GM23338 (cell line): Measurements from ENCODE around the gene DTNB. TPM values are rescaled to one million over a fixed set of nuclear protein-coding genes. Genes with fewer than 3 reads are reported as not detected.

ENCODE experiments used
- ATAC-seq: fragments of 200-7000 bp; cut with Tn5 transposase; 3 replicates; pipeline ENCODE4 v1.9.1; 2020
- DNase-seq: peaks from one replicate; pipeline ENCODE4 v3.0.0-alpha.2; 2015; ENCODE audit warnings: low spot score
- H2AFZ ChIP-seq: fragments of 200-600 bp; sonication (generic); 2 replicates; pipeline ENCODE4 v1.8.0; 2016; ENCODE audit warnings: antibody characterized with exemption, mild to moderate bottlenecking, moderate library complexity
- H3F3A ChIP-seq: fragments of 200-600 bp; sonication (generic); replicated peaks from 2 replicates; pipeline ENCODE4 v1.8.0; 2017; ENCODE audit warnings: antibody characterized with exemption, mixed run types, low read depth
- H3K27ac ChIP-seq: fragments of 200-600 bp; sonication (generic); 2 replicates; pipeline ENCODE4 v1.6.1; 2016; ENCODE audit warnings: low read depth
- H3K27me3 ChIP-seq: fragments of 200-600 bp; sonication (generic); 2 replicates; pipeline ENCODE4 v1.8.0; 2016; ENCODE audit warnings: mild to moderate bottlenecking, mixed run types, moderate library complexity; ENCODE audit not compliant: insufficient read depth
- H3K36me3 ChIP-seq: fragments of 200-600 bp; sonication (generic); 2 replicates; pipeline ENCODE4 v1.8.0; 2016; ENCODE audit warnings: mild to moderate bottlenecking; ENCODE audit not compliant: insufficient read depth
- H3K4me1 ChIP-seq: fragments of 200-600 bp; sonication (generic); 2 replicates; pipeline ENCODE4 v1.8.0; 2016; ENCODE audit warnings: mild to moderate bottlenecking, moderate library complexity; ENCODE audit not compliant: insufficient read depth
- H3K4me2 ChIP-seq: fragments of 200-600 bp; sonication (generic); 2 replicates; pipeline ENCODE4 v1.7.1; 2017; ENCODE audit warnings: mixed run types
- H3K4me3 ChIP-seq: fragments of 200-600 bp; sonication (generic); 2 replicates; pipeline ENCODE4 v1.6.1; 2016; ENCODE audit warnings: mixed run types
- H3K79me2 ChIP-seq: fragments of 200-600 bp; sonication (generic); replicated peaks from 2 replicates; pipeline ENCODE4 v1.8.0; 2017; ENCODE audit warnings: mild to moderate bottlenecking; ENCODE audit not compliant: insufficient read depth
- H3K9me2 ChIP-seq: fragments of 200-600 bp; sonication (generic); 2 replicates; pipeline ENCODE4 v1.8.0; 2017; ENCODE audit not compliant: insufficient read depth
- H4K20me1 ChIP-seq: fragments of 200-600 bp; sonication (generic); replicated peaks from 2 replicates; pipeline ENCODE4 v1.8.0; 2017; ENCODE audit warnings: mild to moderate bottlenecking; ENCODE audit not compliant: insufficient read depth
- H3K27ac Mint-ChIP-seq: 2 replicates; pipeline ENCODE4 v1.8.0; 2020; ENCODE audit warnings: inconsistent platforms, mild to moderate bottlenecking, moderate library complexity, mixed read lengths
- H3K27me3 Mint-ChIP-seq: 3 replicates; pipeline ENCODE4 v1.8.0; 2022; ENCODE audit warnings: low read depth, mild to moderate bottlenecking, moderate library complexity, mixed read lengths, inconsistent platforms; ENCODE audit not compliant: insufficient read depth, poor library complexity
- H3K36me3 Mint-ChIP-seq: 3 replicates; pipeline ENCODE4 v1.8.0; 2021; ENCODE audit warnings: low read depth, mild to moderate bottlenecking, inconsistent platforms, moderate library complexity, mixed read lengths
- H3K4me1 Mint-ChIP-seq: 3 replicates; pipeline ENCODE4 v1.8.0; 2020; ENCODE audit warnings: mild to moderate bottlenecking, inconsistent platforms, mixed read lengths
- H3K4me3 Mint-ChIP-seq: 3 replicates; pipeline ENCODE4 v1.8.0; 2021; ENCODE audit warnings: moderate library complexity, mild to moderate bottlenecking, inconsistent platforms, mixed read lengths
- H3K9me3 Mint-ChIP-seq: 3 replicates; pipeline ENCODE4 v1.8.0; 2020; ENCODE audit warnings: moderate library complexity, mild to moderate bottlenecking, inconsistent platforms, mixed read lengths
- EZH2phosphoT487 ChIP-seq: fragments of 200-600 bp; sonication (generic); IDR thresholded peaks from one replicate; pipeline ENCODE4 v1.8.1; 2018; ENCODE audit warnings: antibody characterized with exemption; ENCODE audit not compliant: unreplicated experiment
- REST ChIP-seq: IDR thresholded peaks from one replicate; pipeline ENCODE4 v1.6.1; 2018; ENCODE audit warnings: antibody characterized with exemption; ENCODE audit not compliant: unreplicated experiment
- ZNF331 ChIP-seq: fragments of 250-450 bp; sonication (Bioruptor Pico); IDR thresholded peaks from 2 replicates; pipeline ENCODE4 v1.5.0; 2020; ENCODE audit warnings: low read depth, mild to moderate bottlenecking, moderate library complexity
- polyA plus RNA-seq: library from polyadenylated mRNA; unstranded; fragments of >200 nt; fragmentation: Nextera tagmentation; extraction: Ambion mirVana; gene quantifications from 2 replicates; pipeline ENCODE4 v1.2.1, GENCODE V29; 2016
- total RNA-seq: library from RNA; depleted of rRNA; stranded (reverse); fragments of >200 nt; shearing (Covaris generic); gene quantifications from 2 replicates; pipeline ENCODE4 v1.2.3, GENCODE V29; 2014
- TF ChIP-seq, protein P1 (sequence below), 2 experiments: fragments of 200-600 bp in 1 of 2; sonication (generic) in 1 of 2; conservative IDR thresholded peaks; 2 replicates each; pipeline versions ENCODE4 v1.5.1 to v1.6.1; 2016 to 2017; ENCODE audit warnings: antibody characterized with exemption in 2 of 2, low read depth in 2 of 2, mild to moderate bottlenecking in 2 of 2, moderate library complexity in 1 of 2
- TF ChIP-seq, protein P2 (sequence below): fragments of 250-450 bp; sonication (Bioruptor Pico); IDR thresholded peaks from 2 replicates; pipeline ENCODE4 v1.5.0; 2020; ENCODE audit warnings: mild to moderate bottlenecking, moderate library complexity

The DTNB gene
- total and polyA plus RNA-seq, 2 experiments from 2014 or later: 22.1 to 29.4 TPM

DNA sequence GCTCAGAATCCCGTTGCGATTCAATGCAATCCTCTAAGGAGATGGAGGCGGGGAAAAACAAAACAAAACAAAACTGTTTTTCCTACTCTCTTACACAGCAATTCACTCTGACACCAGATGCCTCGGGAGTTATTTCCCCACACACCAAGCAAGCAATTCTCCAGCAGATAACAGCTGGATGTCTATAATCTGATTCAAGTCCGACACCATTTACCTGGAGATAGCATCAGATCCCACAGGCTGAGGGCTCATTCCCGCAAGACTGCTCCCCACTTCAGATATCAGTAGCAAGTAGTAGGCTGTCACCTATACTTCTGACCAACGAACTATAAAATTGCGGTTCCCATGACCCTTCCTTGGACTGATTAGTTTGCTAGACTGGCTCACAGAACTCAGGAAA lies 58.7 kb downstream of the DTNB start:
- Histone ChIP-seq H3F3A (no peaks in the 10 kb centered on the region), H3K9me2 (no peaks in the 10 kb centered on the region), H3K4me3 (no peak overlapping the region), H3K79me2 (no peaks in the 10 kb centered on the region; the same call in none of the 2 replicates), H3K4me1 (peaks cover 21% of the 10 kb centered on the region), H3K36me3 (no peaks in the 10 kb centered on the region), H3K4me2 (peak overlapping the region; percentile 70), H3K27me3 (no peaks in the 10 kb centered on the region), H2AFZ (no peak overlapping the region), H3K27ac (peak overlapping the region; percentile 17; the same call in 1 of the 2 replicates), H4K20me1 (no peaks in the 10 kb centered on the region)
- TF ChIP-seq EZH2phosphoT487: no peak
- no peak for TF ChIP-seq REST
- no peak for TF ChIP-seq ZNF331
- TF ChIP-seq, protein P1, sequence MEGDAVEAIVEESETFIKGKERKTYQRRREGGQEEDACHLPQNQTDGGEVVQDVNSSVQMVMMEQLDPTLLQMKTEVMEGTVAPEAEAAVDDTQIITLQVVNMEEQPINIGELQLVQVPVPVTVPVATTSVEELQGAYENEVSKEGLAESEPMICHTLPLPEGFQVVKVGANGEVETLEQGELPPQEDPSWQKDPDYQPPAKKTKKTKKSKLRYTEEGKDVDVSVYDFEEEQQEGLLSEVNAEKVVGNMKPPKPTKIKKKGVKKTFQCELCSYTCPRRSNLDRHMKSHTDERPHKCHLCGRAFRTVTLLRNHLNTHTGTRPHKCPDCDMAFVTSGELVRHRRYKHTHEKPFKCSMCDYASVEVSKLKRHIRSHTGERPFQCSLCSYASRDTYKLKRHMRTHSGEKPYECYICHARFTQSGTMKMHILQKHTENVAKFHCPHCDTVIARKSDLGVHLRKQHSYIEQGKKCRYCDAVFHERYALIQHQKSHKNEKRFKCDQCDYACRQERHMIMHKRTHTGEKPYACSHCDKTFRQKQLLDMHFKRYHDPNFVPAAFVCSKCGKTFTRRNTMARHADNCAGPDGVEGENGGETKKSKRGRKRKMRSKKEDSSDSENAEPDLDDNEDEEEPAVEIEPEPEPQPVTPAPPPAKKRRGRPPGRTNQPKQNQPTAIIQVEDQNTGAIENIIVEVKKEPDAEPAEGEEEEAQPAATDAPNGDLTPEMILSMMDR (conservative IDR thresholded peaks at IDR 0.05; ENCODE audit: low read depth in 2 of 2): no peak
- TF ChIP-seq, protein P2, sequence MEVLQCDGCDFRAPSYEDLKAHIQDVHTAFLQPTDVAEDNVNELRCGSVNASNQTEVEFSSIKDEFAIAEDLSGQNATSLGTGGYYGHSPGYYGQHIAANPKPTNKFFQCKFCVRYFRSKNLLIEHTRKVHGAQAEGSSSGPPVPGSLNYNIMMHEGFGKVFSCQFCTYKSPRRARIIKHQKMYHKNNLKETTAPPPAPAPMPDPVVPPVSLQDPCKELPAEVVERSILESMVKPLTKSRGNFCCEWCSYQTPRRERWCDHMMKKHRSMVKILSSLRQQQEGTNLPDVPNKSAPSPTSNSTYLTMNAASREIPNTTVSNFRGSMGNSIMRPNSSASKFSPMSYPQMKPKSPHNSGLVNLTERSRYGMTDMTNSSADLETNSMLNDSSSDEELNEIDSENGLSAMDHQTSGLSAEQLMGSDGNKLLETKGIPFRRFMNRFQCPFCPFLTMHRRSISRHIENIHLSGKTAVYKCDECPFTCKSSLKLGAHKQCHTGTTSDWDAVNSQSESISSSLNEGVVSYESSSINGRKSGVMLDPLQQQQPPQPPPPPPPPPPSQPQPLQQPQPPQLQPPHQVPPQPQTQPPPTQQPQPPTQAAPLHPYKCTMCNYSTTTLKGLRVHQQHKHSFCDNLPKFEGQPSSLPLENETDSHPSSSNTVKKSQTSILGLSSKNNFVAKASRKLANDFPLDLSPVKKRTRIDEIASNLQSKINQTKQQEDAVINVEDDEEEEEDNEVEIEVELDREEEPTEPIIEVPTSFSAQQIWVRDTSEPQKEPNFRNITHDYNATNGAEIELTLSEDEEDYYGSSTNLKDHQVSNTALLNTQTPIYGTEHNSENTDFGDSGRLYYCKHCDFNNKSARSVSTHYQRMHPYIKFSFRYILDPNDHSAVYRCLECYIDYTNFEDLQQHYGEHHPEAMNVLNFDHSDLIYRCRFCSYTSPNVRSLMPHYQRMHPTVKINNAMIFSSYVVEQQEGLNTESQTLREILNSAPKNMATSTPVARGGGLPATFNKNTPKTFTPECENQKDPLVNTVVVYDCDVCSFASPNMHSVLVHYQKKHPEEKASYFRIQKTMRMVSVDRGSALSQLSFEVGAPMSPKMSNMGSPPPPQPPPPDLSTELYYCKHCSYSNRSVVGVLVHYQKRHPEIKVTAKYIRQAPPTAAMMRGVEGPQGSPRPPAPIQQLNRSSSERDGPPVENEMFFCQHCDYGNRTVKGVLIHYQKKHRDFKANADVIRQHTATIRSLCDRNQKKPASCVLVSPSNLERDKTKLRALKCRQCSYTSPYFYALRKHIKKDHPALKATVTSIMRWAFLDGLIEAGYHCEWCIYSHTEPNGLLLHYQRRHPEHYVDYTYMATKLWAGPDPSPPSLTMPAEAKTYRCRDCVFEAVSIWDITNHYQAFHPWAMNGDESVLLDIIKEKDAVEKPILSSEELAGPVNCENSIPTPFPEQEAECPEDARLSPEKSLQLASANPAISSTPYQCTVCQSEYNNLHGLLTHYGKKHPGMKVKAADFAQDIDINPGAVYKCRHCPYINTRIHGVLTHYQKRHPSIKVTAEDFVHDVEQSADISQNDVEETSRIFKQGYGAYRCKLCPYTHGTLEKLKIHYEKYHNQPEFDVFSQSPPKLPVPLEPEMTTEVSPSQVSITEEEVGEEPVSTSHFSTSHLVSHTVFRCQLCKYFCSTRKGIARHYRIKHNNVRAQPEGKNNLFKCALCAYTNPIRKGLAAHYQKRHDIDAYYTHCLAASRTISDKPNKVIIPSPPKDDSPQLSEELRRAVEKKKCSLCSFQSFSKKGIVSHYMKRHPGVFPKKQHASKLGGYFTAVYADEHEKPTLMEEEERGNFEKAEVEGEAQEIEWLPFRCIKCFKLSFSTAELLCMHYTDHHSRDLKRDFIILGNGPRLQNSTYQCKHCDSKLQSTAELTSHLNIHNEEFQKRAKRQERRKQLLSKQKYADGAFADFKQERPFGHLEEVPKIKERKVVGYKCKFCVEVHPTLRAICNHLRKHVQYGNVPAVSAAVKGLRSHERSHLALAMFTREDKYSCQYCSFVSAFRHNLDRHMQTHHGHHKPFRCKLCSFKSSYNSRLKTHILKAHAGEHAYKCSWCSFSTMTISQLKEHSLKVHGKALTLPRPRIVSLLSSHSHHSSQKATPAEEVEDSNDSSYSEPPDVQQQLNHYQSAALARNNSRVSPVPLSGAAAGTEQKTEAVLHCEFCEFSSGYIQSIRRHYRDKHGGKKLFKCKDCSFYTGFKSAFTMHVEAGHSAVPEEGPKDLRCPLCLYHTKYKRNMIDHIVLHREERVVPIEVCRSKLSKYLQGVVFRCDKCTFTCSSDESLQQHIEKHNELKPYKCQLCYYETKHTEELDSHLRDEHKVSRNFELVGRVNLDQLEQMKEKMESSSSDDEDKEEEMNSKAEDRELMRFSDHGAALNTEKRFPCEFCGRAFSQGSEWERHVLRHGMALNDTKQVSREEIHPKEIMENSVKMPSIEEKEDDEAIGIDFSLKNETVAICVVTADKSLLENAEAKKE (CRISPR knock-in tag): no peak
- ATAC-seq: peak; percentile 21; the same call in 2 of the 3 replicates
- H3K4me3 Mint-ChIP-seq: no peak overlapping the region
- H3K9me3 Mint-ChIP-seq: no peaks in the 10 kb centered on the region
- H3K36me3 Mint-ChIP-seq: peaks cover 9% of the 10 kb centered on the region
- DNase-seq: no peak
- H3K4me1 Mint-ChIP-seq: peaks cover 19% of the 10 kb centered on the region
- no peak overlapping the region for H3K27ac Mint-ChIP-seq
- no peaks in the 10 kb centered on the region for H3K27me3 Mint-ChIP-seq
